ENCODE results near the gene DGKB.

DNA sequence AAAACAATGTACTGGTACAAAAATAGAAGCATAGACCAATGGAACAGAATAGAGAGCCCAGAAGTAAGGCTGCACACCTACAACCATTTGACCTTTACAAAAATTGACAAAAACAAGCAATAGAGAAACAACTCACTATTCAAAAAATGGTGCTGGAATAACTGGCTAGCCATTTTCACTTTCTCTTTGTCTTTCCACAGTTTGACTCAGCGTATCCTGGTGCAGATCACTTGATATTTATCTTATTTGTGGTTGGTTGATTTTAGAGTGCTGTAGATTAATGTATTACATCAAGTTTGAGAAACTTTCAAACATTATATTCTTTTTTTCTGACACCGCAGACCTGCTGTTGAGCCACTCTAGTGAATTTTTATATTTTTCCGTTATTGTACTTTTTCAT lies 381.4 kb downstream of the DGKB start:
- TF ChIP-seq, protein P1, sequence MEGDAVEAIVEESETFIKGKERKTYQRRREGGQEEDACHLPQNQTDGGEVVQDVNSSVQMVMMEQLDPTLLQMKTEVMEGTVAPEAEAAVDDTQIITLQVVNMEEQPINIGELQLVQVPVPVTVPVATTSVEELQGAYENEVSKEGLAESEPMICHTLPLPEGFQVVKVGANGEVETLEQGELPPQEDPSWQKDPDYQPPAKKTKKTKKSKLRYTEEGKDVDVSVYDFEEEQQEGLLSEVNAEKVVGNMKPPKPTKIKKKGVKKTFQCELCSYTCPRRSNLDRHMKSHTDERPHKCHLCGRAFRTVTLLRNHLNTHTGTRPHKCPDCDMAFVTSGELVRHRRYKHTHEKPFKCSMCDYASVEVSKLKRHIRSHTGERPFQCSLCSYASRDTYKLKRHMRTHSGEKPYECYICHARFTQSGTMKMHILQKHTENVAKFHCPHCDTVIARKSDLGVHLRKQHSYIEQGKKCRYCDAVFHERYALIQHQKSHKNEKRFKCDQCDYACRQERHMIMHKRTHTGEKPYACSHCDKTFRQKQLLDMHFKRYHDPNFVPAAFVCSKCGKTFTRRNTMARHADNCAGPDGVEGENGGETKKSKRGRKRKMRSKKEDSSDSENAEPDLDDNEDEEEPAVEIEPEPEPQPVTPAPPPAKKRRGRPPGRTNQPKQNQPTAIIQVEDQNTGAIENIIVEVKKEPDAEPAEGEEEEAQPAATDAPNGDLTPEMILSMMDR (conservative IDR thresholded peaks at IDR 0.05 in 1 of 2, IDR thresholded peaks at IDR 0.05 in 1 of 2; ENCODE audit: extremely low read depth in 1 of 2, insufficient read depth in 1 of 2, low read depth in 1 of 2, low read length in 2 of 2): no peak
- no peak for TF ChIP-seq EZH2 (IDR thresholded peaks at IDR 0.05; ENCODE audit: borderline replicate concordance, low read length)

Data from mammary epithelial cell (primary cell).